Fibroblast of lung (primary cell): ENCODE results near the gene GLIS1. TPM values are rescaled to one million over a fixed set of nuclear protein-coding genes. Genes with fewer than 3 reads are reported as not detected.

ENCODE experiments used
- DNase-seq, 2 donors: peaks; one replicate each; pipeline versions ENCODE4 v3.0.0 to v3.0.0-alpha.2; 2010; ENCODE audit warnings: low read depth in 2 of 2
- H2AFZ ChIP-seq: 2 replicates; pipeline ENCODE4 v1.5.1; 2012; ENCODE audit warnings: low read length, control low read depth, inconsistent platforms
- H3K27ac ChIP-seq: 2 replicates; pipeline ENCODE4 v1.5.1; 2011; ENCODE audit warnings: low read length, control low read depth; ENCODE audit not compliant: insufficient read depth
- H3K27me3 ChIP-seq: 2 replicates; pipeline ENCODE4 v1.5.1; 2011; ENCODE audit warnings: mild to moderate bottlenecking, low read length; ENCODE audit not compliant: control insufficient read depth, insufficient read depth
- H3K36me3 ChIP-seq: 2 replicates; pipeline ENCODE4 v1.5.1; 2011; ENCODE audit warnings: low read length; ENCODE audit not compliant: control insufficient read depth, insufficient read depth
- H3K4me1 ChIP-seq: 2 replicates; pipeline ENCODE4 v1.5.1; 2011; ENCODE audit warnings: low read length; ENCODE audit not compliant: control insufficient read depth, insufficient read depth; ENCODE audit errors: extremely low read depth
- H3K4me2 ChIP-seq: 2 replicates; pipeline ENCODE4 v1.5.1; 2011; ENCODE audit warnings: low read length, control low read depth; ENCODE audit not compliant: insufficient read depth; ENCODE audit errors: extremely low read depth
- H3K4me3 ChIP-seq, 4 experiments: fragments of 200-600 bp in 1 of 4; sonication (generic) in 1 of 4; replicated peaks in 1 of 4; 2 replicates each; pipeline ENCODE4 v1.5.1; 2011 to 2016; ENCODE audit warnings: low read length in 4 of 4, low read depth in 3 of 4, mild to moderate bottlenecking in 3 of 4, control low read depth in 2 of 4, inconsistent platforms in 1 of 4, mixed read lengths in 1 of 4; ENCODE audit not compliant: insufficient read depth in 1 of 4; ENCODE audit errors: control extremely low read depth in 1 of 4
- H3K79me2 ChIP-seq: 2 replicates; pipeline ENCODE4 v1.5.1; 2012; ENCODE audit warnings: mild to moderate bottlenecking, low read length, inconsistent platforms; ENCODE audit not compliant: control insufficient read depth, insufficient read depth
- H3K9ac ChIP-seq: 2 replicates; pipeline ENCODE4 v1.5.1; 2011; ENCODE audit warnings: mild to moderate bottlenecking, low read length, control low read depth; ENCODE audit not compliant: insufficient read depth
- H3K9me3 ChIP-seq: 2 replicates; pipeline ENCODE4 v1.5.1; 2012; ENCODE audit warnings: low read depth, low read length; ENCODE audit not compliant: control insufficient read depth, insufficient read depth
- H4K20me1 ChIP-seq: 2 replicates; pipeline ENCODE4 v1.5.1; 2011; ENCODE audit warnings: low read length; ENCODE audit not compliant: control insufficient read depth, insufficient read depth; ENCODE audit errors: extremely low read depth
- EZH2 ChIP-seq: IDR thresholded peaks from 2 replicates; pipeline ENCODE4 v1.5.1; 2012; ENCODE audit warnings: low read length, control low read depth, mild to moderate bottlenecking; ENCODE audit errors: missing control alignments
- polyA plus RNA-seq, 2 donors: library from polyadenylated mRNA; depleted of rRNA in 1 of 2; stranded (reverse) in 1 of 2; unstranded in 1 of 2; fragments of >200 nt; gene quantifications; 2 replicates each; pipeline ENCODE4 v1.2.1, GENCODE V29; 2011 to 2012; ENCODE audit warnings: missing spikeins in 1 of 2
- total RNA-seq: library from RNA; depleted of rRNA; stranded (reverse); fragments of >200 nt; gene quantifications from 2 replicates; pipeline ENCODE4 v1.2.1, GENCODE V29; 2014
- TF ChIP-seq, protein P1 (sequence below), 2 donors: IDR thresholded peaks in 1 of 2; conservative IDR thresholded peaks in 1 of 2; 1 replicate in 1 of 2; 2 replicates in 1 of 2; pipeline ENCODE4 v1.5.1; 2011 to 2012; ENCODE audit warnings: low read length in 2 of 2, control low read depth in 1 of 2, inconsistent platforms in 1 of 2, low read depth in 1 of 2, mild to moderate bottlenecking in 1 of 2

GLIS1 gene
- total and polyA plus RNA-seq, 2 donors (not counting 1 experiment from before 2014, with no cell fraction given) = under 0.01 to 0.05 TPM

- H3K36me3 ChIP-seq = no peaks in the 10 kb centered on the region
- no peaks in the 10 kb centered on the region for H3K79me2 ChIP-seq
Observed at GRCh38 chr1:53717025-53717804, 21.7 kb downstream of the GLIS1 start.

DNA sequence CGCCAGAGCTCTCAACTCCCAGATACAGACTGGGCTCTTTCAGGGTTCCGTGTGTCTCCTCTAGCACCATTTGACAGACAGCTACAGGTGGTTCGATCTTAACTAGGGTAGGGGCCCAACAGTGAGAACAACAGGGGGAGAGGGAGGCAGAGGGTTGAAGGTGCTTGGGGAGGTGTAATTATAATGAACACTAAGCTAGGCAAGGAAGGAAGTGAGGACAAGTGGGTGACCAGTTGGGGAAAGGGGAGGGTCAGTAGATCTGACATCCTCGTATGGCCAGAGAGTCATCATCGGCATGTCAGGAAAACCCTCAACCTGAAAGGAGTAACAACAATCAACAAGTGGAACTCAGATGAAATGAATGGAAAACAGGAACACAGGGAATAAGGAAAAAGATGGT, 22.8 kb downstream of the GLIS1 start:
- Histone ChIP-seq H3K4me2 (no peak overlapping the region), H3K4me3 (no peak overlapping the region), H3K4me1 (no peaks in the 10 kb centered on the region), H4K20me1 (no peaks in the 10 kb centered on the region), H3K9ac (no peak overlapping the region), H3K27ac (no peak overlapping the region), H3K27me3 (no peaks in the 10 kb centered on the region), H3K79me2 (no peaks in the 10 kb centered on the region), H3K9me3 (no peaks in the 10 kb centered on the region), H2AFZ (no peak overlapping the region), H3K36me3 (no peaks in the 10 kb centered on the region)
- TF ChIP-seq, protein P1, sequence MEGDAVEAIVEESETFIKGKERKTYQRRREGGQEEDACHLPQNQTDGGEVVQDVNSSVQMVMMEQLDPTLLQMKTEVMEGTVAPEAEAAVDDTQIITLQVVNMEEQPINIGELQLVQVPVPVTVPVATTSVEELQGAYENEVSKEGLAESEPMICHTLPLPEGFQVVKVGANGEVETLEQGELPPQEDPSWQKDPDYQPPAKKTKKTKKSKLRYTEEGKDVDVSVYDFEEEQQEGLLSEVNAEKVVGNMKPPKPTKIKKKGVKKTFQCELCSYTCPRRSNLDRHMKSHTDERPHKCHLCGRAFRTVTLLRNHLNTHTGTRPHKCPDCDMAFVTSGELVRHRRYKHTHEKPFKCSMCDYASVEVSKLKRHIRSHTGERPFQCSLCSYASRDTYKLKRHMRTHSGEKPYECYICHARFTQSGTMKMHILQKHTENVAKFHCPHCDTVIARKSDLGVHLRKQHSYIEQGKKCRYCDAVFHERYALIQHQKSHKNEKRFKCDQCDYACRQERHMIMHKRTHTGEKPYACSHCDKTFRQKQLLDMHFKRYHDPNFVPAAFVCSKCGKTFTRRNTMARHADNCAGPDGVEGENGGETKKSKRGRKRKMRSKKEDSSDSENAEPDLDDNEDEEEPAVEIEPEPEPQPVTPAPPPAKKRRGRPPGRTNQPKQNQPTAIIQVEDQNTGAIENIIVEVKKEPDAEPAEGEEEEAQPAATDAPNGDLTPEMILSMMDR (conservative IDR thresholded peaks at IDR 0.05 in 1 of 2, IDR thresholded peaks at IDR 0.05 in 1 of 2; ENCODE audit: low read depth in 1 of 2, low read length in 2 of 2) = no peak
- TF ChIP-seq EZH2 = no peak
- DNase-seq = no peak

More at GRCh38 chr1:53717025-53717804, 21.7 kb downstream of the GLIS1 start:
- Histone ChIP-seq H3K27me3 (no peaks in the 10 kb centered on the region), H4K20me1 (no peaks in the 10 kb centered on the region), H3K9me3 (no peaks in the 10 kb centered on the region), H3K27ac (no peak overlapping the region), H3K4me2 (no peak overlapping the region), H3K4me1 (no peaks in the 10 kb centered on the region), H2AFZ (no peak overlapping the region), H3K9ac (no peak overlapping the region), H3K4me3 (no peak overlapping the region)
- no peak for DNase-seq
- TF ChIP-seq, protein P1 (conservative IDR thresholded peaks at IDR 0.05 in 1 of 2, IDR thresholded peaks at IDR 0.05 in 1 of 2; ENCODE audit: low read depth in 1 of 2, low read length in 2 of 2) = no peak
- TF ChIP-seq EZH2 = no peak

- Histone ChIP-seq H3K4me3 (no peak overlapping the region), H3K9ac (no peak overlapping the region), H3K36me3 (no peaks in the 10 kb centered on the region), H3K9me3 (no peaks in the 10 kb centered on the region), H3K79me2 (no peaks in the 10 kb centered on the region), H3K4me2 (no peak overlapping the region), H3K4me1 (no peaks in the 10 kb centered on the region), H2AFZ (no peak overlapping the region), H3K27ac (no peak overlapping the region), H4K20me1 (no peaks in the 10 kb centered on the region), H3K27me3 (no peaks in the 10 kb centered on the region)
- TF ChIP-seq EZH2 = no peak
- TF ChIP-seq, protein P1 (conservative IDR thresholded peaks at IDR 0.05 in 1 of 2, IDR thresholded peaks at IDR 0.05 in 1 of 2; ENCODE audit: low read depth in 1 of 2, low read length in 2 of 2) = peak; percentile 18 to 73
- DNase-seq = peak in 1 of 2 donors; percentile 39
Observed at GRCh38 chr1:53715478-53715877, 23.5 kb downstream of the GLIS1 start.
